Spleen (tissue), 13 donors: ENCODE measurements around the gene TMEM52B. TPM values are rescaled to one million over a fixed set of nuclear protein-coding genes. Genes with fewer than 3 reads are reported as not detected.
A peak's percentile ranks its signal among the peaks of the same experiment; 100 is the strongest.

Experiments used
- DNase-seq: peaks from one replicate; pipeline ENCODE4 v3.0.0-alpha.2; 2020
- H3K27ac ChIP-seq, 8 donors: fragments of 200-600 bp; sonication (generic) in 7 of 8; 1 replicate in 4 of 8; 2 replicates in 4 of 8; pipeline versions ENCODE4 v1.5.0 to v1.8.0; 2016 to 2021; ENCODE audit warnings: inconsistent platforms in 4 of 8, mild to moderate bottlenecking in 4 of 8, moderate library complexity in 1 of 8
- H3K27me3 ChIP-seq, 7 donors: fragments of 200-600 bp; sonication (generic) in 6 of 7; replicated peaks in 1 of 7; 1 replicate in 4 of 7; 2 replicates in 3 of 7; pipeline versions ENCODE4 v1.5.0 to v1.8.0; 2016 to 2021; ENCODE audit warnings: inconsistent platforms in 3 of 7, mild to moderate bottlenecking in 1 of 7
- H3K36me3 ChIP-seq, 6 donors: fragments of 200-600 bp; sonication (generic) in 5 of 6; 1 replicate in 4 of 6; 2 replicates in 2 of 6; pipeline versions ENCODE4 v1.5.0 to v1.8.0; 2016 to 2021; ENCODE audit warnings: inconsistent platforms in 2 of 6
- H3K4me1 ChIP-seq, 6 donors: fragments of 200-600 bp; sonication (generic) in 5 of 6; 1 replicate in 3 of 6; 2 replicates in 3 of 6; pipeline versions ENCODE4 v1.5.0 to v1.8.0; 2016 to 2021; ENCODE audit warnings: inconsistent platforms in 3 of 6
- H3K4me3 ChIP-seq, 8 donors: fragments of 200-600 bp; sonication (generic) in 7 of 8; 1 replicate in 4 of 8; 2 replicates in 4 of 8; pipeline versions ENCODE4 v1.5.0 to v1.8.0; 2016 to 2021; ENCODE audit warnings: inconsistent platforms in 4 of 8, mild to moderate bottlenecking in 4 of 8, moderate library complexity in 2 of 8
- H3K9me3 ChIP-seq, 8 donors: fragments of 200-600 bp; sonication (generic) in 7 of 8; 1 replicate in 4 of 8; 2 replicates in 4 of 8; pipeline versions ENCODE4 v1.5.0 to v1.8.0; 2016 to 2021; ENCODE audit warnings: inconsistent platforms in 4 of 8
- CTCF ChIP-seq, 11 experiments: fragments of 200-600 bp in 7 of 11; fragments of 450-650 bp in 4 of 11; sonication (generic) in 4 of 11; IDR thresholded peaks in 8 of 11; conservative IDR thresholded peaks in 3 of 11; 1 replicate in 7 of 11; 2 replicates in 4 of 11; pipeline versions ENCODE4 v1.4.0 to v1.8.0; 2016 to 2021; ENCODE audit warnings: antibody characterized with exemption in 11 of 11, inconsistent platforms in 4 of 11, mild to moderate bottlenecking in 1 of 11
- POLR2A ChIP-seq, 3 donors: fragments of 450-650 bp; IDR thresholded peaks; one replicate each; pipeline ENCODE4 v1.5.1; 2017; ENCODE audit warnings: antibody characterized with exemption in 3 of 3, mild to moderate bottlenecking in 1 of 3
- POLR2AphosphoS5 ChIP-seq, 3 donors: sonication (generic); formaldehyde crosslinking; IDR thresholded peaks; one replicate each; pipeline ENCODE4 v1.5.1; 2017; ENCODE audit warnings: antibody characterized with exemption in 3 of 3
- WGBS, 5 donors: extraction: QIAGEN DNeasy Blood & Tissue Kit in 3 of 5; methylation state at CpG; one replicate each; pipeline versions ENCODE4 v1.1.5 to v1.1.7; 2013 to 2018; 5-methylcytosine and 5-hydroxymethylcytosine counted together
- intact Hi-C: fragments of 100-400 bp; cut with DNase I; formaldehyde crosslinking; loops from one replicate; pipeline ENCODE4 v1.15.0; 2023; ENCODE audit warnings: low total_unique reads
- long read RNA-seq, 2 donors: transcript quantifications; one replicate each; lab custom pipeline, GENCODE V29; 2026
- polyA plus RNA-seq, 3 donors: library from polyadenylated mRNA; stranded (reverse); fragments of 200-250 nt; gene quantifications; one replicate each; pipeline ENCODE4 v1.2.1, GENCODE V29; 2013
- total RNA-seq, 7 donors: library from RNA; depleted of rRNA in 3 of 7; stranded (reverse); fragments of >200 nt in 3 of 7; fragmentation: NEBNext Ultra II Directional in 4 of 7; extraction: Animal tissue kit (Norgen Biotek cat#: 25700) in 4 of 7; gene quantifications; one replicate each; pipeline versions ENCODE4 v1.1.0 to v1.2.1, GENCODE V29; 2016 to 2021
- donor health status: healthy with polysubstance abuse.
- donor health status: DM: no; HTN: no; CAD: no; lungs with moderate emphysema.
- donor health status: DM: no; HTN: no; CAD: no.
- donor health status: Bipolar disorder and iron deficiency.
- donor health status: healthy.
- donor health status: DM: no; HTN: no; CAD: no.
- donor health status: DM: yes; HTN: yes; CAD: no.

Gene TMEM52B
- total RNA-seq (under 1 TPM in 2 of 7 donors, not detected in 5; 0.19 to 0.40 TPM), polyA plus RNA-seq (under 1 TPM in 1 of 3 donors, not detected in 2; 0.06 TPM)
- long read RNA-seq, donor 1, result 0 reads
- long read RNA-seq, donor 2, result 0 reads

- intact Hi-C loops, result no loop called here
- no peaks in the 10 kb centered on the region for H3K36me3 ChIP-seq
- H3K27ac ChIP-seq, result no peak within 1 kb of the TSS
- H3K9me3 ChIP-seq, result no peaks in the 10 kb centered on the region
- peaks cover 0 to 13% (median 0%) of the 10 kb centered on the region in 6 donors for H3K4me1 ChIP-seq
- DNase-seq, result no peak
- TF ChIP-seq POLR2AphosphoS5 (IDR thresholded peaks at IDR 0.05) (no peak), CTCF (IDR thresholded peaks at IDR 0.05 in 8 of 11, conservative IDR thresholded peaks at IDR 0.05 in 3 of 11) (no peak), POLR2A (IDR thresholded peaks at IDR 0.05) (no peak)
- peaks cover 0 to 33% (median 0%) of the 10 kb centered on the region in 7 donors for H3K27me3 ChIP-seq
- 77 to 88% (median 85%) methylated on average over 4 of the region's 4 CpGs for WGBS, 5 donors
- H3K4me3 ChIP-seq, result no peak within 1 kb of the TSS
Observed at GRCh38 chr12:10178821-10179220, at the start of gene TMEM52B. Gene TMEM52B, plus strand, starts transcription at chr12:10179032. Its CDS starts 543 bp downstream, at chr12:10179575.

GRCh38 chr12:10130042-10130441, 48.8 kb upstream of the TMEM52B start, which contains the start of gene CLEC7A:
Gene CLEC7A, minus strand, starts transcription at chr12:10130199. Its CDS starts 117 bp downstream, at chr12:10130082.
- intact Hi-C loops, result no loop called here
- Histone ChIP-seq H3K9me3 (no peaks in the 10 kb centered on the region), H3K4me3 (peak within 1 kb of the TSS in 6 of 8 donors; percentile 1 to 64 (median 30)), H3K4me1 (peaks cover 0 to 42% (median 18%) of the 10 kb centered on the region in 6 donors), H3K27ac (peak within 1 kb of the TSS; percentile 55 to 93 (median 86)), H3K36me3 (peaks cover 0 to 17% (median 0%) of the 10 kb centered on the region in 6 donors), H3K27me3 (peaks cover 0 to 45% (median 0%) of the 10 kb centered on the region in 7 donors)
- 3 to 21% (median 5%) methylated on average over 1 of the region's 1 CpG for WGBS, 5 donors
- no peak for DNase-seq
- TF ChIP-seq CTCF (IDR thresholded peaks at IDR 0.05 in 8 of 11, conservative IDR thresholded peaks at IDR 0.05 in 3 of 11) (no peak), POLR2AphosphoS5 (IDR thresholded peaks at IDR 0.05) (no peak), POLR2A (IDR thresholded peaks at IDR 0.05) (no peak)

- H3K27me3 ChIP-seq, result peaks cover 0 to 47% (median 0%) of the 10 kb centered on the region in 7 donors
- peak overlapping the region in 1 of 8 donors; percentile 64 for H3K4me3 ChIP-seq
- no peaks in the 10 kb centered on the region for H3K9me3 ChIP-seq
- no peak for TF ChIP-seq POLR2A (IDR thresholded peaks at IDR 0.05)
- no peak for TF ChIP-seq CTCF (IDR thresholded peaks at IDR 0.05 in 8 of 11, conservative IDR thresholded peaks at IDR 0.05 in 3 of 11)
- TF ChIP-seq POLR2AphosphoS5 (IDR thresholded peaks at IDR 0.05), result no peak
- DNase-seq, result no peak
- intact Hi-C loops, result no loop called here
- H3K4me1 ChIP-seq, result peaks cover 0 to 42% (median 18%) of the 10 kb centered on the region in 6 donors
- peaks cover 0 to 14% (median 0%) of the 10 kb centered on the region in 6 donors for H3K36me3 ChIP-seq
- WGBS, 5 donors, result 58 to 84% (median 77%) methylated on average over 2 of the region's 2 CpGs
- H3K27ac ChIP-seq, result peak overlapping the region in 7 of 8 donors; percentile 50 to 93 (median 87)
Observed at GRCh38 chr12:10131111-10131690, 47.6 kb upstream of the TMEM52B start.

- intact Hi-C loops, result no loop called here
- DNase-seq, result no peak
- Histone ChIP-seq H3K4me3 (no peak overlapping the region), H3K27me3 (peaks cover 0 to 39% (median 0%) of the 10 kb centered on the region in 7 donors), H3K4me1 (peaks cover 0 to 28% (median 18%) of the 10 kb centered on the region in 6 donors), H3K36me3 (no peaks in the 10 kb centered on the region), H3K9me3 (no peaks in the 10 kb centered on the region), H3K27ac (no peak overlapping the region)
- 80 to 92% (median 90%) methylated on average over 6 of the region's 6 CpGs for WGBS, 5 donors
- TF ChIP-seq CTCF (IDR thresholded peaks at IDR 0.05 in 8 of 11, conservative IDR thresholded peaks at IDR 0.05 in 3 of 11) (no peak), POLR2AphosphoS5 (IDR thresholded peaks at IDR 0.05) (no peak), POLR2A (IDR thresholded peaks at IDR 0.05) (no peak)
Observed at GRCh38 chr12:10132850-10133370, 45.9 kb upstream of the TMEM52B start.
